ENCODE data around the gene EIF2AK3. TPM values are rescaled to one million over a fixed set of nuclear protein-coding genes. Genes with fewer than 3 reads are reported as not detected.
A peak's percentile ranks its signal among the peaks of the same experiment; 100 is the strongest.

Gene EIF2AK3
- total and polyA plus RNA-seq, 2 of the 13 experiments (the other 11 are each of a cell fraction or from before 2014, with no cell fraction given) = 10.3 to 30.6 TPM

DNA sequence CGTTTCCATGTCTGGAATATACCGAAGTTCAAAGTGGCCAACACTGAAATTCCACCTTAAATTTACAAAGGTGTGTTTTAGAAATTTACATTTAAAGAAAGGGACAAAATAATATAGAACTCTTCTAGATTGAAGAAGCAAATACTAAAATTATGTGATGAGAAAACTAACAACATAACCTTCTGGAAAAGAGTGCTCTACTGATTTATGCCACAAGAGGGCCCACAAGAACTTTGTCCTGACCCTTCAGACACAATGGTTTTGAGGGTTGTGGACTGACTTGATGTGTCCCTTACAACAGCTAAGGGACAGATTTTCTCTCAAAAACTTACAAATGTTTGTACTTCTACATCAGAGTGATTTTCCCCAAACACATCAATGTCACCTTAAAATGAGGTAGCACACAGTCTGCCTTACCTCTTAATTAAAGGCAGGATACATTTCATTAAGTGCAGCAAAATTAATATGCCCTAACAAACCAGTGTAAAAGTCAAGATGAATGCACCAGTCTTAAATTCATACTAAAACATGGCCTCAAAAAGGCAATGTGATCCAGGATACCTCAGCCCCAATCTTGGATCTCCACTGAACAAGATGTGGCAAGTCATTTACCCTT is 36.2 kb downstream of the EIF2AK3 start (continued):
- TF ChIP-seq FOSL2 (CRISPR knock-in tag; IDR thresholded peaks at IDR 0.05) = no peak
- TF ChIP-seq GATAD1 (CRISPR knock-in tag; IDR thresholded peaks at IDR 0.05) = 0 out of 2 replicates have a peak, but pooled peaks have one; percentile 4
- TF ChIP-seq ZNF773 (CRISPR knock-in tag; IDR thresholded peaks at IDR 0.05; ENCODE audit: borderline replicate concordance) = no peak
- no peak for TF ChIP-seq ZNF543 (CRISPR knock-in tag; IDR thresholded peaks at IDR 0.05)
- TF ChIP-seq ZNF3 (CRISPR knock-in tag; IDR thresholded peaks at IDR 0.05) = peak; percentile 92
- TF ChIP-seq ZNF430 (CRISPR knock-in tag; IDR thresholded peaks at IDR 0.05) = no peak
- TF ChIP-seq ZMYM2 (CRISPR knock-in tag; IDR thresholded peaks at IDR 0.05) = no peak
- TF ChIP-seq ZNF501 (CRISPR knock-in tag; IDR thresholded peaks at IDR 0.05) = no peak
- TF ChIP-seq SNAPC2 (CRISPR knock-in tag; IDR thresholded peaks at IDR 0.05) = no peak
- peak; percentile 91 for TF ChIP-seq SMC3 (IDR thresholded peaks at IDR 0.05; ENCODE audit: low read length)
- 0 out of 2 replicates have a peak, but pooled peaks have one; percentile 32 for TF ChIP-seq ERF (CRISPR knock-in tag; IDR thresholded peaks at IDR 0.05)
- no peak for TF ChIP-seq MYNN (CRISPR knock-in tag; IDR thresholded peaks at IDR 0.05; ENCODE audit: low read depth)
- no peak for TF ChIP-seq SOX5 (CRISPR knock-in tag; IDR thresholded peaks at IDR 0.05; ENCODE audit: borderline replicate concordance)
- 0 out of 4 replicates have a peak, but pooled peaks of 1 of the 2 experiments have one; percentile 22 for TF ChIP-seq KLF16 (CRISPR knock-in tag; IDR thresholded peaks at IDR 0.05)
- no peak for TF ChIP-seq KDM5A (IDR thresholded peaks at IDR 0.05; ENCODE audit: borderline replicate concordance, low read length)
- TF ChIP-seq RAD21 (CRISPR knock-in tag; IDR thresholded peaks at IDR 0.05) = peak; percentile 60
- TF ChIP-seq, protein P1, sequence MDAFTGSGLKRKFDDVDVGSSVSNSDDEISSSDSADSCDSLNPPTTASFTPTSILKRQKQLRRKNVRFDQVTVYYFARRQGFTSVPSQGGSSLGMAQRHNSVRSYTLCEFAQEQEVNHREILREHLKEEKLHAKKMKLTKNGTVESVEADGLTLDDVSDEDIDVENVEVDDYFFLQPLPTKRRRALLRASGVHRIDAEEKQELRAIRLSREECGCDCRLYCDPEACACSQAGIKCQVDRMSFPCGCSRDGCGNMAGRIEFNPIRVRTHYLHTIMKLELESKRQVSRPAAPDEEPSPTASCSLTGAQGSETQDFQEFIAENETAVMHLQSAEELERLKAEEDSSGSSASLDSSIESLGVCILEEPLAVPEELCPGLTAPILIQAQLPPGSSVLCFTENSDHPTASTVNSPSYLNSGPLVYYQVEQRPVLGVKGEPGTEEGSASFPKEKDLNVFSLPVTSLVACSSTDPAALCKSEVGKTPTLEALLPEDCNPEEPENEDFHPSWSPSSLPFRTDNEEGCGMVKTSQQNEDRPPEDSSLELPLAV (CRISPR knock-in tag; conservative IDR thresholded peaks at IDR 0.05; ENCODE audit: low read depth) = no peak
- no peak for TF ChIP-seq ZNF205 (CRISPR knock-in tag; IDR thresholded peaks at IDR 0.05)
- TF ChIP-seq ZNF720 (CRISPR knock-in tag; IDR thresholded peaks at IDR 0.05) = no peak
- no peak for TF ChIP-seq GABPA (IDR thresholded peaks at IDR 0.05; ENCODE audit: low read depth, low read length)
- no peak for TF ChIP-seq GABPA (CRISPR knock-in tag; IDR thresholded peaks at IDR 0.05; ENCODE audit: low read depth)
- TF ChIP-seq ZNF614 (CRISPR knock-in tag; IDR thresholded peaks at IDR 0.05; ENCODE audit: borderline replicate concordance) = no peak
- no peak for TF ChIP-seq ZSCAN22 (CRISPR knock-in tag; IDR thresholded peaks at IDR 0.05)
- TF ChIP-seq SRSF4 (IDR thresholded peaks at IDR 0.05; ENCODE audit: low read depth, low read length, poor library complexity, severe bottlenecking) = no peak
- no peak for TF ChIP-seq NFIB (CRISPR knock-in tag; IDR thresholded peaks at IDR 0.05; ENCODE audit: borderline replicate concordance)
- no peak for TF ChIP-seq ZNF263 (CRISPR knock-in tag; IDR thresholded peaks at IDR 0.05)
- no peak for TF ChIP-seq POGZ (CRISPR knock-in tag; IDR thresholded peaks at IDR 0.05)
- TF ChIP-seq, protein P2, sequence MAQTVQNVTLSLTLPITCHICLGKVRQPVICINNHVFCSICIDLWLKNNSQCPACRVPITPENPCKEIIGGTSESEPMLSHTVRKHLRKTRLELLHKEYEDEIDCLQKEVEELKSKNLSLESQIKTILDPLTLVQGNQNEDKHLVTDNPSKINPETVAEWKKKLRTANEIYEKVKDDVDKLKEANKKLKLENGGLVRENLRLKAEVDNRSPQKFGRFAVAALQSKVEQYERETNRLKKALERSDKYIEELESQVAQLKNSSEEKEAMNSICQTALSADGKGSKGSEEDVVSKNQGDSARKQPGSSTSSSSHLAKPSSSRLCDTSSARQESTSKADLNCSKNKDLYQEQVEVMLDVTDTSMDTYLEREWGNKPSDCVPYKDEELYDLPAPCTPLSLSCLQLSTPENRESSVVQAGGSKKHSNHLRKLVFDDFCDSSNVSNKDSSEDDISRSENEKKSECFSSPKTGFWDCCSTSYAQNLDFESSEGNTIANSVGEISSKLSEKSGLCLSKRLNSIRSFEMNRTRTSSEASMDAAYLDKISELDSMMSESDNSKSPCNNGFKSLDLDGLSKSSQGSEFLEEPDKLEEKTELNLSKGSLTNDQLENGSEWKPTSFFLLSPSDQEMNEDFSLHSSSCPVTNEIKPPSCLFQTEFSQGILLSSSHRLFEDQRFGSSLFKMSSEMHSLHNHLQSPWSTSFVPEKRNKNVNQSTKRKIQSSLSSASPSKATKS (CRISPR knock-in tag; IDR thresholded peaks at IDR 0.05) = no peak
